NCI-H1105 treated with DMSO at 0.1 percent for 48 hours (cell line): ENCODE results near the gene NFIX.

Experiments used
- DNase-seq: peaks from one replicate; lab custom pipeline; 2025; lab: John Stamatoyannopoulos, UW

NFIX gene

GRCh38 chr19:13074378-13074777 lies 79.1 kb downstream of the NFIX start:
- DNase-seq: no peak

GRCh38 chr19:13076320-13076719 lies 81.0 kb downstream of the NFIX start:
- no peak for DNase-seq

- DNase-seq: no peak
Measured at GRCh38 chr19:13076787-13077186, 81.5 kb downstream of the NFIX start.

GRCh38 chr19:13077240-13077639 lies 82.0 kb downstream of the NFIX start:
- DNase-seq: peak; percentile 2

GRCh38 chr19:13078381-13078780 lies 83.1 kb downstream of the NFIX start:
- DNase-seq: no peak

GRCh38 chr19:13078897-13079541 lies 83.7 kb downstream of the NFIX start:
- DNase-seq: no peak

GRCh38 chr19:13079542-13079986 lies 84.3 kb downstream of the NFIX start:
- DNase-seq: no peak

- no peak for DNase-seq
Measured at GRCh38 chr19:13082192-13083007, 87.1 kb downstream of the NFIX start.

- DNase-seq: no peak
Measured at GRCh38 chr19:13083008-13083404, 87.7 kb downstream of the NFIX start.

GRCh38 chr19:13083627-13084026 lies 88.4 kb downstream of the NFIX start:
- no peak for DNase-seq

- no peak for DNase-seq
Measured at GRCh38 chr19:13085666-13086065, 90.4 kb downstream of the NFIX start.

GRCh38 chr19:13086341-13086740 lies 91.1 kb downstream of the NFIX start:
- DNase-seq: no peak

- no peak for DNase-seq
Measured at GRCh38 chr19:13087295-13087694, 92.0 kb downstream of the NFIX start.

- DNase-seq: no peak
Measured at GRCh38 chr19:13087795-13088537, 92.7 kb downstream of the NFIX start.

GRCh38 chr19:13089139-13089856 lies 94.0 kb downstream of the NFIX start:
- DNase-seq: no peak

- no peak for DNase-seq
Measured at GRCh38 chr19:13089857-13090507, 94.7 kb downstream of the NFIX start.

- DNase-seq: peak; percentile 1
Measured at GRCh38 chr19:13090511-13091231, 95.4 kb downstream of the NFIX start.

- no peak for DNase-seq
Measured at GRCh38 chr19:13091400-13092157, 96.3 kb downstream of the NFIX start.

- DNase-seq: no peak
Measured at GRCh38 chr19:13092158-13092543, 96.9 kb downstream of the NFIX start.

GRCh38 chr19:13092606-13093235 lies 97.4 kb downstream of the NFIX start:
- no peak for DNase-seq
